AG08395 (cell line): ENCODE results near the gene PPP6R1.
"Not testable (repeated sequence)": the region's sequence is repeated elsewhere in the genome, so short reads cannot be mapped to it uniquely, and the experiment has no call there.

Source experiments
- DNase-seq: peaks from one replicate; pipeline ENCODE4 v3.0.0; 2012; ENCODE audit warnings: mixed read lengths, low spot score

PPP6R1 gene

DNA sequence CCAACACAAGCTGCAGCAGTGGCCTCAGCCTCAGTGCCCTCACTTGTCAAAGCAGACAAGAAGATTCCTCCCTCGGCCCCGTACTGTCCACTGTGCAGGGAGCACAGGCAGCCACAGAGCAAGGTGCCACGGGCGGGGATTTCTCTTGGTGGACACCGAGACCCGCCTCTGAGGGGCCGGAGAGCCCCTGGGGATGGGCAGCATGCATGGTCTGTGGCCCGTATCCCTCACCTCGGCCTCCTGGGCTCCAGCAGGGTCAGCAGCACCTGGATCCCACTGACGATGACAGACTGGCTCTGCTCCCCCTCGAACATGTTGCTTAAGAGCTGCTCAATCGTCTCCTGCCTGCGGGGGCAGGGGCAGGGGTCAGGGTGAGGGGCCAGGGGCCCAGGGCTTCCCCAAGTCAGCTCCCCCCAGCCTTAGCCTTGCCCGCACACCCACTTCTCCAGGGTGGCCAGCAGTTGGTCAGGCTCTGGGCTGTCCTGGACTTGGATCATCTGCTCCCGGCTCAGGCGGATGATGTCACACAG is 16.8 kb downstream of the PPP6R1 start:
- DNase-seq = no peak

DNA sequence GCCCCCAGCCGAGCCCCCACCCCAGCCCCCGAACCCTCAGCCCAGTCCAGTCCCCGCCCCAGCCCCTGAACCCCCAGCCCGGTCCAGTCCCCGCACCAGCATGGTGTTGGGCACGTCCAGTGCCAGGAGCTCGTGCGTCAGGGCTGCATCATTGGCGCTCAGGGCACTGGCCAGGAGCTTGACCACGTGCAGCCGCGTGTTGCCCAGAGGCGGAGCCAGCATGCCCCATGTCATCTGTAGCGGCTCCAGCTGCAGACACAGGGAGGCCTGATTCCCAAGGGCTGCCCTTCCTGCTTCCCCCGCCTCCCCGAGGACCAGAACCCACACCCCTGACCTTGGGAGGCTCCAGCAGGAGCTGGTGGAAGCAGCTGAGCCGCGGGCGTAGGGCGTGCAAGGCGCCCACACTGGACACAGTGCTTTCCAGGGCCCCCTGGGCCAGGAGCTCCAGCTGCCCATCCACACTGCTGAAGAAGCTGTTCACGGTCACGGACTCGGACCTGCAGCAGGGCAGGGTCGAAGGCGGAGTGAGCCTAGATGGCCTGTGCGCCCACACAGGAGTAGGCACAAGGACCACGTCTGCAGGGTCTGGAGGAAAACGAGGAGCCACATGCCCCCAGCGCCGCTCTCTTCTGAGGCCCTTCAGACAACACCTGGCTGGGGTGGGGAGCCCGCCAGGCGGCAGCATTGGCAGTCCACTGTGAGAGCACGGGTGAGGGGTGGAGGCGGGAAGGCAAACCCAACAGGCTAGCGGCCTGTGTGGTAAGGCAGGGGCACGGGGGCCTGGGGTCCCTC is 17.5 kb downstream of the PPP6R1 start:
- no peak for DNase-seq

- no peak for DNase-seq
Measured at GRCh38 chr19:55240713-55241020, 18.1 kb downstream of the PPP6R1 start.

DNA sequence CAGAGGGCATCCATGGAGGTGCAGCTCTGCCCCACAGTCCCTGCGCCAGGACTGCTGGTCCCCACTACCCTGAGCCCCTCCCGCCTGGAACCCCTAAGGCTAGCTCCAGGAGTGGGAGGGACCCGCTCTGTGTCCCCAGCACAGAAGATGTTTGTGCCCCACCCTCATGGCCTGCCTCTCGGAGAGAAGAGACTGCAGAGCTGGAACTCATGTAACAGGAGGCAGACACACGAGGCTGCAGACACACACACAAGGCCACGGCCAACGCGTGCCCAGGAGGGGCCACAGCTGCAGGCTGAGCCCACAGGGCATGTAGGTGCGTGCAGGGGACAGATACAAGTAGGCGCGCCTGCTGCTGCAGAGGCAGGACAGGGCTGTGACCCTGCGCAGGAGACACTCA is 19.8 kb downstream of the PPP6R1 start:
- DNase-seq = no peak

DNA sequence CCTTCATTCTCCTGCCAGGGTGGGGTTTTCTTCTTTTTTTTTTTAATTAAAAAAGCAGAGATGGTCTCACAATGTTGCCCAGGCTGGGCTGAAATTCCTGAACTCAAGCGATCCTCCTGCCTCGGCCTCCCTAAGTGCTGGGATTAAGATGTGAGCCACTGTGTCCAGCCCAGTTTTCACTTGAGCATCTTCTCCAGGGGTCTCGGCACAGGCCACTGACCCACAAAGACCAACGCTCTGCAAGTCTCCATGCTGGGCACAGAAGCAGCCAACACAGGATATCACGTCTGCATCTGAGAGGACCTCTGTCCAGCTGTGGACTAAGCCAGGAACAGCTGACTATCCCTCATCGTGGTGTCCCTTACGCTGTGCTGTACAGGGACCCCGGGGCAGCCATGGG is 20.8 kb downstream of the PPP6R1 start:
- DNase-seq = no peak

DNA sequence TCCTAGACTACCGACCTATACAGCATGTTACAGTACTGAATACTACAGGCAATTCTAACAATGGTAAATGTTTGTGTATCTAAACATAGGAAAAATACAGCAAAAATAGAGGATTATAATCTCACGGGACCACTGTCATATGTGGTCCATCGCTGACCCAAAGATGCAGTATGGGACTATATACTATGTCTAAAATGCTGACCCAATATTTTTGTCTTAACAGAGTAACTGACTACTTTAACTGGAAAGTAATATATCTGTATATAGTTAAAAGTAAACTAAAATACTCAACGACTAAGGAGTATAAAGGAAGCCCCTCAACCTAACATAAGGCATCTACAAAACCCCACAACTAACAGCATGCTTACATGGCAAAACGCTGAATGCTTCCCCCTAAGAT is 25.8 kb downstream of the PPP6R1 start:
- DNase-seq = no peak

DNA sequence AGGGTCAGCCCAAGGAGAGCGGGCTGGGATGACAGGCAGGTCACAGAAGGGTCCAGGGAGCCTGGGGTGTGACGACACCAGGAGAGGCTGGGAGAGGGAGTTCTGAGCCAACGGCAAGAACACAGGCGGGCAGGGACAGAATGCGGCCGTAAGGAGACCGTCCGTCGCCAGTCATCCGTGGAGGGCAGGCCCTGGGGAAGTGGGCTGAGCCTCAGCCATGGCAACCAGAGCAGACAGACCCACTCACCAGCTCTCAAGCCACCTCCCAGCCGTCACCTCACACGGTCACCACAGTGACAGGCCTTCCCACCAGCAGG is 26.6 kb downstream of the PPP6R1 start:
- DNase-seq = no peak

DNA sequence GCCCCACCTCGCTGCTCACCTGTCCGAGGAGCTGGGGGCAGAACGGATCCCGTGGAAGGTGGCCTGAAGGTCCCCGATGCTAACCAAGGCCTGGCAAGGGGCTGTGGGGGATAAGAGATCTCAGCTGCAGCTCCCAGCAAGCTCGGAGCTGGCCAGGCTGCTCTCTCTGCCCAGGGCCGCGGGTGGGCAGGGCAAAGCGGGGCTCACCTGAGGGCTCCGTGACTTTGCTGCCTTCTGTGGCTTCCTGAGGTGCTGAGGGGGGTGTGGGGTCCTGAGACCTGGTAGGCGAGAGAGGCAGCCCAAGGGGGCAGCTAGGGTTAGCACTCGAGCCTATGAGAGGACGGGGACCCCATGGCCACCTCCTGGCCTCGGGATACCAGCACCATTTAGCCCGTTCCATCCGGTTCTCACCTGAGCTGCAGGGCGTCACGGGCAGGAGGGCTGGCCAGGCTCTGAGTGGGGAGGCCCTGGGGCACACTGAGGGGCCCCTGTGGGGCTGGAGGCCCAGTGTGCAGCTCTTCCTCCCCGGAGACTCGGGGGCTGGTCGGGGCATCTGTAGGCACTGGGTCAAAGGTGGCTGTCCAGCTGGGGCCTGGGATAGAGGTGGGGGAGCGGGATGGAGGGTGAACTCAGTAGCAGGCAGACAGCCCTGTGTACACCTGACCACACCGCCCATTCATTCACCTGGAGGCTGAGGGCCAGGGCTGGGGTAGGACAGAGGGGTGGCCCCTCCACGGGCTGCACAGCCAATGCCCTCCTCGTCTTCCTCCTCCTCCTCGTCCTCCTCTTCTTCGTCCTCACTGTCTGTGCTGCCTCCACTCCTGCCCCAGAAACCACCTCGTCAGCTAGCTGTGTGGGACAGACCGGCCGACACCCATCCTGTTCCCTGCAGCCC is 27.2 kb downstream of the PPP6R1 start:
- DNase-seq = no peak

DNA sequence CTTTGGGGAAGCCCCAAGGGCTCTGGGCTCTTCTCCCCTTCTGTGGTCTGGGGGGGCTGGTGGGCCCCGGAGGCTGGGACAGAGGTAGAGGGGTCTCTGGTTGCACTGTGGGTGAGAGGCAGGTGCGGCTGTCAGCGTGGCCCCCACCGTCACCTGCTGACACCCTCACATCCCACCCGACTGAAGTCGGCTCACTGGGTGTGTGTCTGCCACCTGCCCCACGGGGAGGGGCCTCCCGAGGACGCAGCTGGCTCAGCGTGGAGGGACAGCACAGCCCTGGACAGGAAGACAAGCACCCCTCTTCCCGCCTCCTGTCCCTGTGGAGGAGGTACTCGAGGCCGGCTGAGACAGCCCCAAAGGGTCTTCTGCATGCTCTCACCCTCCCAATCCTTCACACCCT is 28.0 kb downstream of the PPP6R1 start:
- no peak for DNase-seq

DNA sequence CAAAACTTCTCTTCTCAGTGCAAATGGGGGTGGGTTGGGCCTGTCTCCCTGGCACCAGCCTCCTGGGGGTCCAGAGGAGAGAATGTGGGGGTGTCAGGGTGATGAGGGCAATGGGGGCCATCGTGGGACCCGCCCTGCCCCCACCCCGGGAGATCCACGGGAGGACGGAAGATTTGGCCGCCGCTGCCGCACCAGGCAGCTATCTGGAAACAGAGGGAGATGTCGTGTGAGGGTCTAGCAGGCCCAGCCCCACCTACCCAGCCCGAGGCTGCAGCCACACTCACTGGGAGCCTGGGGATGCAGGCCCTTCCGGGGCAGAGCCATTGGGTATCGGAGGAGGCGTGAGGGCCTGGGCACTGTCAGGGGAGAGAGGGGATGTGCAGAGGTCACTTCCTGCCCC is 28.5 kb downstream of the PPP6R1 start:
- DNase-seq = no peak

DNA sequence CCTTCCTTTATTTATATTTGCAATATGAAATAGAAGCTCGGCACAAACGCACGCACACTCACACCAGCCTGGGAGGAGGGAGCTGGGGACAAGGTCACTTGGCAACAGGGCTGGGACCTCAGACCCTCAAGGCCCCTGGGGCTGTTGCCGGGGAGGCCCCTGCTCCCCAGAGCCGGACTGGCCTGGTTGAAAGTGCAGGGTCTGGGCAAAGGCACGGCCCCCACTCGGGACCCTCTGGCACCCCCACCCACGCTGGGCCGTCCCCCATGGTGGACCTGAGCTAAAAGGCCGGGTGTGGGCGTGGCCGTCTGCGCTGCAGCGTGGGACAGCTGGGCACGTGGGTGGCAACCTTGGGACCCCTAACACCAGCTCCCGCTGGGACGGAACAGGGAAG is 29.0 kb downstream of the PPP6R1 start:
- DNase-seq = no peak

- no peak for DNase-seq
Measured at GRCh38 chr19:55229145-55229788, 29.6 kb downstream of the PPP6R1 start.

DNA sequence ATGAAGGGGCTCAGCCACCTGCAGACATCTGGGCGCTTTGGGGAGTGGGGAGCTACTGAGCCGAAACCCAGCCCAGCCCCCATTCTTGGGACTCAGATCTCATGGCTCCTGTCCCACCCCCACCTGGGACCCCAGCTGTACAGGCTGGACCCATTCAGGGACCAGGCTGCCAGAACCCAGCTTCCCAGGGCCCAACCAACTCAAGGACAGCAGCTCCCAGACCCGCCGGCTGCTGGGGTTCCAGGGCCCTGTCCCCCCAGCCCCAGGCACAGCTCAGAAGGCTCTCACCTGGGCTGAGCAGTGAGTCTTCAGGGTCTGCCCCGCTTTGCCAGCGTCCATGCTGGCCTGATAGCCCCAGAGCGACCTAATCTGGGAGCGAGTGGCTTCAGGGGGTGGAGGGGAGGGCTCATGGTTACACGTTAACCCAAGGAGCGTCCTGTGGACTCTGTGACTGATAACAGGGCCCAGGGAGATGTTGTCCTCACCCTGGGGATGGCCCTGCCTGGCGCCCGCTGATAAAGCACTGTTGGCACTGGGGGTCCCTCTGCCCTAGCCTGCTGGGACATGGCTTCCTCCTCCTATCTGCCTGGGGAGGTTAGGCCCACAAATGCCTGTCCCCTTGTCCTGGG is 30.3 kb downstream of the PPP6R1 start, which contains the start of gene TMEM86B:
TMEM86B (minus strand) TSS at position 361 of the 629 bp plus-strand sequence; CDS start at position 339, 22 bp downstream.
- DNase-seq = no peak

GRCh38 chr19:55228015-55228391 is 30.8 kb downstream of the PPP6R1 start:
- no peak for DNase-seq

DNA sequence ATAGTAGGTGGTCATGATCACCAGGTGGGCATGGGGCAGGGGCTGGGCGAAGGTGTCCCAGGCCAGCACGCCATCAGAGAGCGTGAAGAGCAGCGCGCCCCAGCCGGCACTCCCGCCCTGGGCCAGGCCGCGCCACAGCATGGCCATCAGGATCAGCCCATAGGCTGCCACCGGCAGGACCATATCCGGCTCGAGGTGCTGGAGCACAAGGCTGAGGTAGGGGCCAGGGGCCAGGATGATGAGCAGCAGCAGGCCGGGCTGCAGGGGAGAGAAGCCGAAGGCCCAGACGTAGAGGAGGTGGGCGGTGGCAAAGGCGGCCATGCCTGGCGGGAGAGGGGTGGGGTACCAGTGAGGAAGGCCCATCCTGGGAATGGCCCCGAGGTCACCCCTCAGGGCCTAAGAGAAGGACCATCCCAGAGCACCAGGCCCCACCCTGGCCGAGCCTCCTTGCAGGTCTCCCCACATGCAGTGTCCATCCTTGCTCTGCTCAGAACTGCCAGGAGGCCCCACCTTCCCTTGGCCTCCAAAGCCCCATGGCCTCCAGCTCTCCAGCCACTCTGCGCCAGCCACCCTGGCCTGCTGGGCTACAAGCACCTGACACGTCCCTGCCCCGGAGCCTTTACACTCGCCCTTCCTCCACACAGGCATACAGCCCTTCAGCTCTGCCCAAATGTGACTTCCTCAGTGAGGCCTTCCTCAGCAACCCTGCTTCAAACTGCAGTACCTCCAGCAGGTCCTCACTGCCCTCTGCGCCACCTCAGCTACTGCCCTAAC is 31.4 kb downstream of the PPP6R1 start:
- no peak for DNase-seq

GRCh38 chr19:55226788-55227187 is 32.0 kb downstream of the PPP6R1 start:
- no peak for DNase-seq

- no peak for DNase-seq
Measured at GRCh38 chr19:55226273-55226672, 32.5 kb downstream of the PPP6R1 start.

- DNase-seq = no peak
Measured at GRCh38 chr19:55225415-55225958, 33.3 kb downstream of the PPP6R1 start.

- not testable (repeated sequence) for DNase-seq
Measured at GRCh38 chr19:55224679-55225414, 34.0 kb downstream of the PPP6R1 start.

DNA sequence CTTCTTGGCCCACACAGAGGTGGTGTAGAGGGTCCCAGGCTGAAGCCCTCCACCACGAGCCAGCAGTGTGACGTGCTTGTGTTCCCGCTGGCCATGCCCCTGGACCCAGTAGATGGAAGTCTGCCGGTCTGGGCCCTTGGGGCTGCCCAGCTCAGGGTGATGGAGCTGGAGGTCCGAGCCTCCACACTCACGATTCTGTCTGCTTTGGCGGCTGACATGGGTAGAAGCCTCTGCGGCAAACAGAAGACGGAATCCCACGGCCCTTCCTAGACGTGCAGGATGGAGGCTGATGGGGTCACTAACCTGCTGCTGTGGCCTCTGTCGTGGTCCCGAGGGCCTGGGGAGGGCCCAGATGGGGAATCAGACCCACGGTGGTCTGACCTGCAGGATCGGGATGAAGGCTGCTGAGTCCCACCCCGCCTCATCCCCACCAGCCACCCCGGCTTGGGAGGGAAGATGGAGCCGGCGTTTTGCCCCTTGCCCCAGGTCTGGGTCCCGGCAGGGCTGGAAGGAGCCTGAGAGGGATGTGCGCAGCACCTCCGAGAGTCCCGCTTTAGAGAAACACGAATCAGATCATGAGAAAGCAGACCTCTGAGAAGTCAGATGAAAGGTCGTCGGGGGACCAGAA is 34.7 kb downstream of the PPP6R1 start:
- no peak for DNase-seq
